H54 (cell line): ENCODE results near the gene KCTD14.
"Not testable (repeated sequence)": the region's sequence is repeated elsewhere in the genome, so short reads cannot be mapped to it uniquely, and the experiment has no call there.

Source experiments
- DNase-seq: peaks from one replicate; pipeline ENCODE4 v3.0.0; 2011; ENCODE audit warnings: low spot score, mixed read lengths; ENCODE audit not compliant: insufficient read length
- FAIRE-seq: peaks from 3 replicates; lab custom pipeline; 2011; peaks lifted over from hg19 to GRCh38; lab: Jason Lieb, UNC
- POLR2A ChIP-seq: IDR thresholded peaks from 2 replicates; pipeline ENCODE4 v1.6.1; 2011; ENCODE audit warnings: low read depth, mild to moderate bottlenecking, low read length

Gene KCTD14

GRCh38 chr11:78022397-78023396 lies at the start of gene KCTD14:
KCTD14 (minus strand) TSS chr11:78023276; CDS start chr11:78023249, 27 bp downstream.
- DNase-seq (no peak), FAIRE-seq (no peak)
- TF ChIP-seq POLR2A: no peak

- FAIRE-seq: no peak
- DNase-seq: no peak
- no peak for TF ChIP-seq POLR2A
Observed at GRCh38 chr11:78072455-78072854, 49.4 kb upstream of the KCTD14 start.

- FAIRE-seq (no peak), DNase-seq (no peak)
- no peak for TF ChIP-seq POLR2A
Observed at GRCh38 chr11:78071717-78072116, 48.6 kb upstream of the KCTD14 start.

- no peak for DNase-seq
- no peak for TF ChIP-seq POLR2A
- no peak for FAIRE-seq
Observed at GRCh38 chr11:78070621-78071020, 47.5 kb upstream of the KCTD14 start.

- no peak for TF ChIP-seq POLR2A
- no peak for DNase-seq
- no peak for FAIRE-seq
Observed at GRCh38 chr11:78069465-78069864, 46.4 kb upstream of the KCTD14 start.

- TF ChIP-seq POLR2A: no peak
- DNase-seq (no peak), FAIRE-seq (no peak)
Observed at GRCh38 chr11:78067704-78068103, 44.6 kb upstream of the KCTD14 start.

- FAIRE-seq: no peak
- no peak for TF ChIP-seq POLR2A
- no peak for DNase-seq
Observed at GRCh38 chr11:78066471-78066870, 43.4 kb upstream of the KCTD14 start.

- DNase-seq (no peak), FAIRE-seq (no peak)
- TF ChIP-seq POLR2A: no peak
Observed at GRCh38 chr11:78065203-78065602, 42.1 kb upstream of the KCTD14 start.

GRCh38 chr11:78063440-78064181 lies 40.5 kb upstream of the KCTD14 start, which contains the start of gene THRSP:
THRSP (plus strand) TSS chr11:78063861; CDS start chr11:78063882, 21 bp downstream.
- no peak for DNase-seq
- no peak for TF ChIP-seq POLR2A
- no peak for FAIRE-seq

- FAIRE-seq: no peak
- no peak for TF ChIP-seq POLR2A
- no peak for DNase-seq
Observed at GRCh38 chr11:78062671-78063070, 39.6 kb upstream of the KCTD14 start.

GRCh38 chr11:78061921-78062311 lies 38.8 kb upstream of the KCTD14 start:
- DNase-seq: no peak
- no peak for FAIRE-seq

GRCh38 chr11:78061088-78061920 lies 38.2 kb upstream of the KCTD14 start:
- no peak for TF ChIP-seq POLR2A

More at GRCh38 chr11:78061921-78062311, 38.8 kb upstream of the KCTD14 start:
- no peak for TF ChIP-seq POLR2A

GRCh38 chr11:78060533-78060932 lies 37.5 kb upstream of the KCTD14 start:
- DNase-seq (no peak), FAIRE-seq (no peak)
- TF ChIP-seq POLR2A: no peak

More at GRCh38 chr11:78061088-78061920, 38.2 kb upstream of the KCTD14 start:
- FAIRE-seq: no peak
- no peak for DNase-seq

GRCh38 chr11:78059749-78060328 lies 36.8 kb upstream of the KCTD14 start:
- not testable (repeated sequence) for FAIRE-seq, DNase-seq
